ENCODE measurements around the gene CEP295NL.

The CEP295NL gene

DNA sequence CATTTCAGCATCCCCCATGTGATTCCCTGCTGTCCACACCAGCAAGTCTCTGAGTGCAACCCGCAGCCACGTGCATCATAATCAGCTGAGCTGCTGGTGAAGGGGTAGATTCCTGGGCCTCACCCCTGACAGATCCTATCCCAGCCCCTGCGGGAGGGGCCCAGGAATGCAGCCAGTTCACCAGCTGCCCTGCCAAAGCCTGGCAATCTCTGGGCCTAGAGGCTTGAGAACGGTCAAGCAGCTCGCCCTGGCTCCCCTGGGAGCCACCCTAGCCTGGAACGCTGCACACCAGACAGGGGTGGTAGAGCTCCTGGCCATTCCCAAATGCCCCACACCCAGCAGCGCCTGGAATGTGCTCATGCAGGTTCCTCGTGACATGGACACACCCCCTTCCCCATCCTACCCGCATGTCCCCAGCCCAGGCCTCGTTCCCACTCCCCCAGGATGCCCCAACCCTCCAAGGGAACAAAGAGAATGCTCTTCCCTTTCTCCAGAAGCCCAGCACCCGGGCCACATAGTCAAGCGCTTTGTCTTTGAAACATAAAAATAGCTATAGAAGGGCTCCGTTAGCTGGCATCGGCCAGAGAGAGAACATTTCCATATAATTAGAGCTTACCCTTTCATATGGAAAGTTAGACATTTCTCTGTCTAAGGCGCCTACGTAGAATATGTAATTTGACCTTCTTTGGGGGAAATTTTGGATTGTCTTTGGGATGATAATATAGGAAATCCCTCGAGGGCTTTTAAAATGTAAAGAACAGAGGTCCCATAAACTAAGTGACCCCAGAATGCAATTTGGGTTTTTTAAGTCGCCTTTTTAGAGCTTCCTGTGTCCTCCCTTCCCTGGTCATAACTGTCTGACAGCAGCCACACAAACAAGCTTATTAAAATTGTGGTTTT, 3.4 kb downstream of the CEP295NL start:
- ChIA-PET CTCF (interaction anchor here (0.6 to 1.1 kb wide), 3 partner anchors 34 to 202 kb away, joined by 3 to 6 read pairs (median 3); no protein-coding TSS in a partner anchor), POLR2A (ENCODE audit: low non-redundant PET) (no interaction called here)
- peak overlapping the region; percentile 56 for H3K27ac ChIP-seq
- TF ChIP-seq, protein P1, sequence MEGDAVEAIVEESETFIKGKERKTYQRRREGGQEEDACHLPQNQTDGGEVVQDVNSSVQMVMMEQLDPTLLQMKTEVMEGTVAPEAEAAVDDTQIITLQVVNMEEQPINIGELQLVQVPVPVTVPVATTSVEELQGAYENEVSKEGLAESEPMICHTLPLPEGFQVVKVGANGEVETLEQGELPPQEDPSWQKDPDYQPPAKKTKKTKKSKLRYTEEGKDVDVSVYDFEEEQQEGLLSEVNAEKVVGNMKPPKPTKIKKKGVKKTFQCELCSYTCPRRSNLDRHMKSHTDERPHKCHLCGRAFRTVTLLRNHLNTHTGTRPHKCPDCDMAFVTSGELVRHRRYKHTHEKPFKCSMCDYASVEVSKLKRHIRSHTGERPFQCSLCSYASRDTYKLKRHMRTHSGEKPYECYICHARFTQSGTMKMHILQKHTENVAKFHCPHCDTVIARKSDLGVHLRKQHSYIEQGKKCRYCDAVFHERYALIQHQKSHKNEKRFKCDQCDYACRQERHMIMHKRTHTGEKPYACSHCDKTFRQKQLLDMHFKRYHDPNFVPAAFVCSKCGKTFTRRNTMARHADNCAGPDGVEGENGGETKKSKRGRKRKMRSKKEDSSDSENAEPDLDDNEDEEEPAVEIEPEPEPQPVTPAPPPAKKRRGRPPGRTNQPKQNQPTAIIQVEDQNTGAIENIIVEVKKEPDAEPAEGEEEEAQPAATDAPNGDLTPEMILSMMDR (conservative IDR thresholded peaks at IDR 0.05; ENCODE audit: low read depth), result no peak
- DNase-seq (ENCODE audit: low spot score), result peak; percentile 59

DNA sequence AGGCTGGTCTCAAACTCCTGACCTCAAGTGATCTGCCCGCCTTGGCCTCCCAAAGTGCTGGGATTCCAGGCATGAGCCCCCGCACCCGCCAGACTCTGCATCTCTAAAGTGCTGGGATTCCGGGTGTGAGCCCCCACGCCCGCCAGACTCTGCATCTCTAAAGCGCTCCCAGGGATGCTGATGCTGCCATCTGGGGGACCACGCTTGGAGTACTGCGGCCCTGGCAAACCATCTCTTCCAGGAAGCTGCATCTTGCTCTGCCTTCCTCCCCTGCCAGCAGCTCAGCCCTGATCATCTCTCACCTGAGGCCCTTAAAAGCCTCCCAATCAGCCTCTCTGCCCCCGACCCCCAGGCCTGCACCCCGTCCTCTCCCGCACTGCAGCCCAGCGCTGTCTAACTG, 4.1 kb downstream of the CEP295NL start:
- ChIA-PET CTCF (interaction anchor here (0.6 kb wide), 2 partner anchors 35 to 202 kb away, joined by 3 to 6 read pairs; no protein-coding TSS in a partner anchor), POLR2A (ENCODE audit: low non-redundant PET) (no interaction called here)
- TF ChIP-seq, protein P1 (conservative IDR thresholded peaks at IDR 0.05; ENCODE audit: low read depth), result no peak

DNA sequence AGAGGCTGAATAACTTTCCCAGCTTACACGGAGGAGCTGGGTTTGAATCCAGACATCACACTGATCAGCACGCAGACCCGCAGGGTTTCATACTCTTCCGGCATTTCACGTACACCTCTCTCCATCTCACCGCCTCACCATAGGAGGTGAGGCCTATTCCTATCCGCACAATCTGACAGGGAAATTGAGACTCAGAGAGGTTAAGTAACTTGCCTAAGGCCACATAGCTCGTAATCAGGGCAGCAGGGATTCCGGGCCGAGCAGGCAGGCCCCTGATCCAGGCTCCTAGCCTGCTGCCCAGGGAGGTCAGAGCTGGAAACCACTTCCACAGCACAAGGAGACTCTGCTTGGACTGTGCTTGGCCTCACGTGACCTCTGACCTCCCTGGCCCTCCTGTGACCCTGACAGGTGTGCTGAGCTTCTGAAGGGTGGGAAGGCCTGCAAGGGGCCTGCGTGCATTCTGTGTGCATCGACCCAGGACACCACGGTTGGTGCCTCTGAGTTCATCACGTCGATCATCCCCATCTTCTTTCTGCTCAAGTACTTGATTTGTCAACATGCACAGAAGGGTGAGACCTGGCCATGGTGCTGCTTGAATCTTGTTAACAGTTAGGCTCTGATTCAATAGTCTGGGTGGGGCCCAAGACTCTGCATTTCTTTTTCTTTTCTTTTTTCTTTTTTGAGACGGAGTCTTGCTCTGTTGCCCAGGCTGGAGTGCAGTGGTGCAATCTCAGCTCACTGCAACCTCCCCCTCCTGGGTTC, 4.7 kb downstream of the CEP295NL start:
- POLR2A ChIA-PET (ENCODE audit: low non-redundant PET), result no interaction called here
- no peak for DNase-seq (ENCODE audit: low spot score)
- CTCF ChIA-PET, result interaction anchor here (0.6 kb wide), 1 partner anchor 100 kb away, joined by 3 read pairs; no protein-coding TSS in a partner anchor
- TF ChIP-seq, protein P1 (conservative IDR thresholded peaks at IDR 0.05; ENCODE audit: low read depth), result no peak
- H3K27ac ChIP-seq, result peak overlapping the region; percentile 56; the same call in 1 of the 2 replicates

More for the DNA sequence above, 4.1 kb downstream of the CEP295NL start:
- no peak for DNase-seq (ENCODE audit: low spot score)
- peak overlapping the region; percentile 56 for H3K27ac ChIP-seq

DNA sequence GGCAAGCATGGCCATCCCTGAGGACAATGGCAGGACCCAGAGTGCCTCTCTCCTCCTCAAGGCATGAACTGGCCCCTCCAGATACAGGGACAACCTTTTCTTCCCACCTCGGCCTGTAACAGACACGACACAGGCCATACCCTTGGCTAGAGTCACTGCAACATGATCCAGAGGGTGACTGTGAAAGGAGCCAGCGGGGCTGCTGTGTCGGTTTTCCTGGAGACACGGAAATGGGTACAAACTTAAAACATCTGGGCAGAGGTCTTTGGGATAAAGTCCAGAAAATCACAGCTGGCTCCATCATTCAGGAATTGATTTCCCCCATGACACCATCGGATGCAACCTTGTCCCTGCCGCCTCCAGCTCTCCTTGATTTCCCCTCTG, 5.3 kb downstream of the CEP295NL start:
- TF ChIP-seq, protein P1 (conservative IDR thresholded peaks at IDR 0.05; ENCODE audit: low read depth), result no peak
- CTCF ChIA-PET, result interaction anchor here (0.6 kb wide), 1 partner anchor 99 kb away, joined by 3 read pairs; no protein-coding TSS in a partner anchor
- DNase-seq (ENCODE audit: low spot score), result no peak

DNA sequence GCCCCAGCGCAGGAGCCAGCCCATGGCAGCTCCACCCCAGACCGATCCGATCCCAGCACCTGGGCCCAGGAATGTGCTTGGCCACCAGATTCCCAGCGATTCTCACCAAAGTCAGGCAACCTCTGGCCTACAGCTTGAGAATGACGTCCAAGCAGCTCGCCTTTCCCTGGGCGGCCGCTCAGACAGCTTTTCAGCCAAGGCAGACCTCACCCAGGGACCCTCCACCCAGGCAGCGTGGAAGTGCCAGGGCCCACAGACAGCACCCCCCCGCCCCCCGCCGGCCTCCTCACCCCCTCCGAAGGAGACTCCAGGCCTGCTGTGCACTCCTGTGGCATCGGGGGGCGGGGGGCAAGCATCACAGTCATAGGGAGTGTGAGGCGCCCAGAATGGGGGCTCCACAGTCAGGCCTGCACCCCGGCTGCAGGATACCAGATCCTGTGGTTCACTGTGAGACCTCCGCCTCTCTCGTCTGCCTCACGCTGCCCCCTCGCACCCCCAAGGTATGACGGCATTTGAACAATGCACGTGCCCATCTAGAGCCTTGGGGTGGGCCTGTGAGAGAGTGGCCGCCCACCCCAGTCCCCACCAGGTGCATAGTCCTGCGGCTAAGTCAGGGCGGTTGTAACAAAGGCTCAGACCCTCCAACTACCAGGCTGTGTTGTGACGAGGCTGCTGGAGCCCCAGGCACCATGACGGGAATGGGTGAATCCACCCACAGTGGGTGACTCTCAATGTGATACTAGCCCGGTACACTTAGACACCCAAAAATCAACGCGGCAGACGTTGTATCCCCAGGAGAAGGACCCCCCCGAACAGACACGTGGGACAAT, 6.0 kb downstream of the CEP295NL start:
- ChIA-PET CTCF (interaction anchor here (0.6 kb wide), 1 partner anchor 99 kb away, joined by 3 read pairs; no protein-coding TSS in a partner anchor), POLR2A (ENCODE audit: low non-redundant PET) (interaction anchor here (0.6 kb wide), 1 partner anchor 9 kb away, joined by 5 read pairs; no protein-coding TSS in a partner anchor)
- H3K27ac ChIP-seq, result peak overlapping the region; percentile 30
- DNase-seq (ENCODE audit: low spot score), result no peak
- TF ChIP-seq, protein P1 (conservative IDR thresholded peaks at IDR 0.05; ENCODE audit: low read depth), result no peak

More for the DNA sequence above, 5.3 kb downstream of the CEP295NL start:
- POLR2A ChIA-PET (ENCODE audit: low non-redundant PET), result no interaction called here
- H3K27ac ChIP-seq, result peak overlapping the region; percentile 30; the same call in 1 of the 2 replicates
